Measurements from ENCODE around the gene AMPD3.

Gene AMPD3

GRCh38 chr11:10490398-10491241 lies 35.6 kb downstream of the AMPD3 start:
- DNase-seq: no peak

- DNase-seq: no peak
Observed at GRCh38 chr11:10492084-10492483, 37.0 kb downstream of the AMPD3 start.

- DNase-seq: no peak
Observed at GRCh38 chr11:10493041-10493663, 38.1 kb downstream of the AMPD3 start.

- no peak for DNase-seq
Observed at GRCh38 chr11:10494636-10495463, 39.8 kb downstream of the AMPD3 start.

GRCh38 chr11:10495464-10495786 lies 40.4 kb downstream of the AMPD3 start:
- DNase-seq: no peak

- DNase-seq: no peak
Observed at GRCh38 chr11:10496296-10496936, 41.4 kb downstream of the AMPD3 start.

GRCh38 chr11:10497371-10498021 lies 42.4 kb downstream of the AMPD3 start:
- no peak for DNase-seq

GRCh38 chr11:10498022-10498400 lies 42.9 kb downstream of the AMPD3 start:
- DNase-seq: no peak

GRCh38 chr11:10498426-10499250 lies 43.6 kb downstream of the AMPD3 start:
- DNase-seq: no peak

GRCh38 chr11:10499452-10499851 lies 44.4 kb downstream of the AMPD3 start:
- no peak for DNase-seq

- no peak for DNase-seq
Observed at GRCh38 chr11:10499874-10500601, 45.0 kb downstream of the AMPD3 start.

- DNase-seq: no peak
Observed at GRCh38 chr11:10500757-10501684, 46.0 kb downstream of the AMPD3 start.

- no peak for DNase-seq
Observed at GRCh38 chr11:10502065-10502680, 47.1 kb downstream of the AMPD3 start.

GRCh38 chr11:10502770-10503169 lies 47.7 kb downstream of the AMPD3 start:
- no peak for DNase-seq

- no peak for DNase-seq
Observed at GRCh38 chr11:10503221-10503620, 48.2 kb downstream of the AMPD3 start.

- no peak for DNase-seq
Observed at GRCh38 chr11:10503777-10504480, 48.9 kb downstream of the AMPD3 start.

- no peak for DNase-seq
Observed at GRCh38 chr11:10504490-10504889, 49.4 kb downstream of the AMPD3 start.

GRCh38 chr11:10505278-10506007 lies 50.4 kb downstream of the AMPD3 start:
- DNase-seq: no peak

Measured in activated T-cell treated with anti-CD3 and anti-CD28 coated beads for 4 hours (primary cell).